HepG2 (cell line): ENCODE results near the gene MTFR1L. TPM values are rescaled to one million over a fixed set of nuclear protein-coding genes. Genes with fewer than 3 reads are reported as not detected.

ENCODE experiments used
- ATAC-seq: fragments of 200-7000 bp; cut with Tn5 transposase; 3 replicates; pipeline ENCODE4 v1.9.1; 2020; ENCODE audit warnings: mild to moderate bottlenecking, moderate library complexity
- BruUV-seq: library from RNA; stranded (reverse); fragments of 400-500 nt; replicated peaks from 2 replicates; lab custom pipeline; 2021; lab: Mats Ljungman, UMichigan
- CTCF ChIA-PET: fragments of 300-600 bp; formaldehyde crosslinking; extraction: SDS; loops from one replicate; lab custom pipeline; 2021; ENCODE audit warnings: low total read pairs, inconsistent platforms, low intra/inter-chr PET ratio; lab: Yijun Ruan, JAX
- POLR2A ChIA-PET: fragments of 350-600 bp; sonication (Branson Sonifier 250); formaldehyde crosslinking; loops from one replicate; lab custom pipeline; 2020; ENCODE audit warnings: antibody characterized with exemption, inconsistent platforms; lab: Yijun Ruan, JAX
- DNase-seq: peaks from one replicate; pipeline ENCODE4 v3.0.0-alpha.2; 2015; ENCODE audit warnings: low spot score
- FAIRE-seq: peaks from 3 replicates; lab custom pipeline; 2011; peaks lifted over from hg19 to GRCh38; lab: Jason Lieb, UNC
- H2AFZ ChIP-seq: one replicate; pipeline ENCODE4 v1.6.1; 2011; ENCODE audit warnings: low read length, inconsistent platforms
- H3K27ac ChIP-seq: fragments of 300-600 bp; 3 replicates; pipeline ENCODE4 v1.8.0; 2011; ENCODE audit warnings: mixed run types, mild to moderate bottlenecking, mixed read lengths, low read length, inconsistent platforms; ENCODE audit not compliant: insufficient read depth; ENCODE audit errors: extremely low read length
- H3K27me3 ChIP-seq, 2 experiments: fragments of 200-600 bp in 1 of 2; 2 replicates in 1 of 2; 3 replicates in 1 of 2; pipeline versions ENCODE4 v1.6.0 to v1.8.0; 2011; ENCODE audit warnings: low read length in 2 of 2, mild to moderate bottlenecking in 2 of 2, moderate library complexity in 2 of 2, inconsistent platforms in 1 of 2; ENCODE audit not compliant: insufficient read depth in 2 of 2, control insufficient read depth in 1 of 2
- H3K36me3 ChIP-seq, 2 experiments: fragments of 200-600 bp in 1 of 2; replicated peaks in 1 of 2; 2 replicates in 1 of 2; 3 replicates in 1 of 2; pipeline versions ENCODE4 v1.5.1 to v1.8.0; 2011; ENCODE audit warnings: low read length in 2 of 2, inconsistent platforms in 1 of 2; ENCODE audit not compliant: insufficient read depth in 2 of 2, control insufficient read depth in 1 of 2
- H3K4me1 ChIP-seq: 2 replicates; pipeline ENCODE4 v1.5.1; 2012; ENCODE audit warnings: low read length, inconsistent platforms; ENCODE audit not compliant: insufficient read depth
- H3K4me2 ChIP-seq: 2 replicates; pipeline ENCODE4 v1.6.0; 2011; ENCODE audit warnings: low read depth, low read length, inconsistent platforms
- H3K4me3 ChIP-seq, 3 experiments: fragments of 200-600 bp in 1 of 3; sonication (generic), shearing (Covaris generic) in 1 of 3; replicated peaks in 1 of 3; 2 replicates each; pipeline ENCODE4 v1.5.1; 2011 to 2016; ENCODE audit warnings: low read length in 3 of 3, inconsistent platforms in 2 of 3, low read depth in 2 of 3, mild to moderate bottlenecking in 2 of 3, control low read depth in 1 of 3, mixed read lengths in 1 of 3; ENCODE audit not compliant: insufficient read depth in 1 of 3
- H3K79me2 ChIP-seq: one replicate; pipeline ENCODE4 v1.6.1; 2011; ENCODE audit warnings: low read length, inconsistent platforms; ENCODE audit not compliant: insufficient read depth
- H3K9ac ChIP-seq: 2 replicates; pipeline ENCODE4 v1.6.0; 2011; ENCODE audit warnings: mild to moderate bottlenecking, low read depth, low read length, inconsistent platforms; ENCODE audit not compliant: insufficient read depth
- H3K9me3 ChIP-seq: 2 replicates; pipeline ENCODE4 v1.5.1; 2012; ENCODE audit warnings: mild to moderate bottlenecking, low read length
- H4K20me1 ChIP-seq: 2 replicates; pipeline ENCODE4 v1.6.0; 2011; ENCODE audit warnings: inconsistent platforms, mild to moderate bottlenecking, low read length, moderate library complexity; ENCODE audit not compliant: insufficient read depth
- ADNP ChIP-seq: sonication (generic); formaldehyde crosslinking; IDR thresholded peaks from 2 replicates; pipeline ENCODE4 v1.4.0; 2020; ENCODE audit warnings: missing genetic modification reagents
- MBD4 ChIP-seq: IDR thresholded peaks from 2 replicates; pipeline ENCODE4 v1.6.1; 2012; ENCODE audit warnings: low read length, inconsistent platforms, borderline replicate concordance
- MEIS1 ChIP-seq: sonication (generic); formaldehyde crosslinking; IDR thresholded peaks from 2 replicates; pipeline ENCODE4 v1.9.0; 2021; ENCODE audit warnings: mild to moderate bottlenecking, missing genetic modification reagents, moderate library complexity, borderline replicate concordance
- MLLT10 ChIP-seq: sonication (generic); formaldehyde crosslinking; IDR thresholded peaks from 2 replicates; pipeline ENCODE4 v1.4.0; 2020; ENCODE audit warnings: missing genetic modification reagents
- NR2F1 ChIP-seq, 2 experiments: fragments of 450-650 bp in 1 of 2; formaldehyde crosslinking in 1 of 2; IDR thresholded peaks; 2 replicates each; pipeline versions ENCODE4 v1.5.0 to v1.6.1; 2016 to 2020; ENCODE audit warnings: mild to moderate bottlenecking in 1 of 2, missing compliant biosample characterization in 1 of 2, missing genetic modification reagents in 1 of 2, moderate library complexity in 1 of 2
- PAF1 ChIP-seq: IDR thresholded peaks from 2 replicates; pipeline ENCODE4 v1.6.1; 2016; ENCODE audit warnings: missing genetic modification reagents, missing compliant biosample characterization
- SETDB1 ChIP-seq: sonication (generic); formaldehyde crosslinking; IDR thresholded peaks from 2 replicates; pipeline ENCODE4 v1.5.1; 2020; ENCODE audit warnings: missing genetic modification reagents, mild to moderate bottlenecking, borderline replicate concordance
- SIX1 ChIP-seq: sonication (generic); formaldehyde crosslinking; IDR thresholded peaks from 2 replicates; pipeline ENCODE4 v1.4.0; 2020; ENCODE audit warnings: missing genetic modification reagents, borderline replicate concordance
- ZMYM4 ChIP-seq: sonication (generic); formaldehyde crosslinking; IDR thresholded peaks from 2 replicates; pipeline ENCODE4 v1.8.1; 2023; ENCODE audit warnings: mild to moderate bottlenecking, missing genetic modification reagents
- ZNF235 ChIP-seq: sonication (generic); formaldehyde crosslinking; IDR thresholded peaks from 2 replicates; pipeline ENCODE4 v1.8.1; 2023; ENCODE audit warnings: mild to moderate bottlenecking, missing genetic modification reagents, borderline replicate concordance
- ZNF263 ChIP-seq: sonication (generic); formaldehyde crosslinking; IDR thresholded peaks from 2 replicates; pipeline ENCODE4 v1.4.0; 2020; ENCODE audit warnings: missing genetic modification reagents
- ZNF501 ChIP-seq: sonication (generic); formaldehyde crosslinking; IDR thresholded peaks from 2 replicates; pipeline ENCODE4 v1.5.1; 2020; ENCODE audit warnings: mild to moderate bottlenecking, moderate library complexity, missing genetic modification reagents
- ZNF709 ChIP-seq: sonication (generic); formaldehyde crosslinking; IDR thresholded peaks from 2 replicates; pipeline ENCODE4 v1.5.0; 2020; ENCODE audit warnings: mild to moderate bottlenecking, missing genetic modification reagents
- ZNF839 ChIP-seq: sonication (generic); formaldehyde crosslinking; IDR thresholded peaks from 2 replicates; pipeline ENCODE4 v1.4.0; 2020; ENCODE audit warnings: missing genetic modification reagents, mild to moderate bottlenecking, borderline replicate concordance
- ZNF841 ChIP-seq: sonication (generic); formaldehyde crosslinking; IDR thresholded peaks from 2 replicates; pipeline ENCODE4 v1.8.1; 2023; ENCODE audit warnings: missing genetic modification reagents, borderline replicate concordance
- WGBS: methylation state at CpG from one replicate; pipeline ENCODE4 v1.1.6; 2017; ENCODE audit warnings: low lambda C conversion rate; 5-methylcytosine and 5-hydroxymethylcytosine counted together
- in situ Hi-C: cut with HindIII; loops from 2 replicates; pipeline ENCODE4 v1.10.0; 2017; ENCODE audit warnings: low pct_unique_long_range_greater_than_20kb; ENCODE audit not compliant: extremely low pct_ligation_motif_present
- intact Hi-C: fragments of 100-400 bp; cut with micrococcal nuclease; formaldehyde crosslinking; loops from one replicate; pipeline ENCODE4 v1.10.0; 2022; ENCODE audit not compliant: unreplicated experiment
- polyA plus RNA-seq, 8 experiments: library from polyadenylated mRNA; depleted of rRNA in 3 of 8; stranded (reverse) in 7 of 8; unstranded in 1 of 8; fragments of >200 nt; fragmentation: Illumina TruSeq in 4 of 8; extraction: Trizol in 4 of 8; gene quantifications; 2 replicates each; pipeline versions ENCODE4 v1.2.1 to v1.2.3, GENCODE V29; 2011 to 2016; ENCODE audit warnings: low read depth in 4 of 8, missing spikeins in 1 of 8, mixed read lengths in 1 of 8; ENCODE audit not compliant: insufficient read depth in 1 of 8
- total RNA-seq, 5 experiments: library from RNA; depleted of rRNA; stranded (reverse); fragments of >200 nt; fragmentation: Illumina TruSeq; extraction: Trizol; gene quantifications; 2 replicates each; pipeline ENCODE4 v1.2.3, GENCODE V29; 2016; ENCODE audit warnings: low read depth in 1 of 5
- TF ChIP-seq, protein P1 (sequence below): sonication (generic); formaldehyde crosslinking; IDR thresholded peaks from 2 replicates; pipeline ENCODE4 v1.8.0; 2022; ENCODE audit warnings: missing genetic modification reagents, low read depth, mild to moderate bottlenecking, borderline replicate concordance
- TF ChIP-seq, protein P2 (sequence below): sonication (generic); formaldehyde crosslinking; IDR thresholded peaks from 2 replicates; pipeline ENCODE4 v1.4.0; 2020; ENCODE audit warnings: missing genetic modification reagents
- TF ChIP-seq, protein P3 (sequence below): sonication (generic); formaldehyde crosslinking; IDR thresholded peaks from 2 replicates; pipeline ENCODE4 v1.5.0; 2020; ENCODE audit warnings: missing genetic modification reagents, mild to moderate bottlenecking, borderline replicate concordance

Gene MTFR1L
- total and polyA plus RNA-seq, 2 of the 13 experiments (the other 11 are each of a cell fraction or from before 2014, with no cell fraction given) = 38.0 to 55.7 TPM

DNA sequence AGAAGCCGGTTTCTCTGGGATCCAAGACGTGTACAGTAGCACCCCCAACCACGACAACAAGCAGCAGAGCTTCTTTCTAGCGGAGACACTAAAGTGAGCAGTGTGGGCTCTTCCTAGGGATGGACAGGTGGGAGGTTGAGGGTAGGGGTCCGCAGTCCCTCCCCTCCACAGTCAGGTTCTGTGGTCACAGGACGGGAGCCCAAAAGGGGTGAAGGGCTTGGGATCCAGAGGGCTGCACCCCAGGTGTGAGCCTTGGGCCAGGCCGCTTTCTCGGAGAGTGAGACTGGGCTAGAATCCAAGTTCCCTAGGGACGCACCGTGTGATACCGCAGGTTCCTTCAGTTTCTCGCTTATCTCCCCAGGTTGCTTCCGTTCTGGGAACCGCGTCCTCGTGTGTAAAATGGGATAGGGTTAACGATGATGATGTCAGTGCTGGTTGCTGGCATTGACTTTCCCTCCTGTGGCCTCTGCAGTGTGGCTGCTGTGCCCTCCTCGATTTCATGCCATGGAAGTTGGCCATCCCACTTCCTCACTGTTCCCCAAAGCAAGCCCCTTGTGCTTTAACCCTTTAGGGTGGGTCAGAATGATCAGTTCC is 37.0 kb upstream of the MTFR1L start:
- Histone ChIP-seq H3K27me3 (peaks cover 0 to 31% of the 10 kb centered on the region in 2 experiments; a peak in 3 of 5 replicates), H3K9ac (no peak overlapping the region), H3K9me3 (no peaks in the 10 kb centered on the region), H3K4me1 (peaks cover 24% of the 10 kb centered on the region), H3K27ac (no peak overlapping the region), H3K4me2 (no peak overlapping the region), H3K79me2 (no peaks in the 10 kb centered on the region), H3K4me3 (no peak overlapping the region), H4K20me1 (no peaks in the 10 kb centered on the region), H2AFZ (no peak overlapping the region), H3K36me3 (no peaks in the 10 kb centered on the region)
- BruUV-seq = no TSS peak
- CTCF ChIA-PET = no interaction called here
- in situ Hi-C loops = no loop called here
- FAIRE-seq (no peak), ATAC-seq (no peak), DNase-seq (no peak)
- POLR2A ChIA-PET = no interaction called here
- no peak for TF ChIP-seq ADNP (CRISPR knock-in tag)
- no peak for TF ChIP-seq SIX1 (CRISPR knock-in tag)
- TF ChIP-seq ZNF501 (CRISPR knock-in tag) = no peak
- TF ChIP-seq ZNF839 = no peak
- TF ChIP-seq, protein P1, sequence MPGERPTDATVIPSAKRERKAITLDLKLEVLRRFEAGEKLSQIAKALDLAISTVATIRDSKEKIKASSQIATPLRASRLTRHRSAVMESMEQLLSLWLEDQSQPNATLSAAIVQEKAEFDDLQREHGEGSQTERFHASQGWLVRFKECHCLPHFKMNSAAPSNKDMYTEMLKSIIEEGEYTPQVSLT = no peak
- no peak for TF ChIP-seq ZNF841 (CRISPR knock-in tag)
- no peak for TF ChIP-seq MEIS1 (CRISPR knock-in tag)
- TF ChIP-seq, protein P2, sequence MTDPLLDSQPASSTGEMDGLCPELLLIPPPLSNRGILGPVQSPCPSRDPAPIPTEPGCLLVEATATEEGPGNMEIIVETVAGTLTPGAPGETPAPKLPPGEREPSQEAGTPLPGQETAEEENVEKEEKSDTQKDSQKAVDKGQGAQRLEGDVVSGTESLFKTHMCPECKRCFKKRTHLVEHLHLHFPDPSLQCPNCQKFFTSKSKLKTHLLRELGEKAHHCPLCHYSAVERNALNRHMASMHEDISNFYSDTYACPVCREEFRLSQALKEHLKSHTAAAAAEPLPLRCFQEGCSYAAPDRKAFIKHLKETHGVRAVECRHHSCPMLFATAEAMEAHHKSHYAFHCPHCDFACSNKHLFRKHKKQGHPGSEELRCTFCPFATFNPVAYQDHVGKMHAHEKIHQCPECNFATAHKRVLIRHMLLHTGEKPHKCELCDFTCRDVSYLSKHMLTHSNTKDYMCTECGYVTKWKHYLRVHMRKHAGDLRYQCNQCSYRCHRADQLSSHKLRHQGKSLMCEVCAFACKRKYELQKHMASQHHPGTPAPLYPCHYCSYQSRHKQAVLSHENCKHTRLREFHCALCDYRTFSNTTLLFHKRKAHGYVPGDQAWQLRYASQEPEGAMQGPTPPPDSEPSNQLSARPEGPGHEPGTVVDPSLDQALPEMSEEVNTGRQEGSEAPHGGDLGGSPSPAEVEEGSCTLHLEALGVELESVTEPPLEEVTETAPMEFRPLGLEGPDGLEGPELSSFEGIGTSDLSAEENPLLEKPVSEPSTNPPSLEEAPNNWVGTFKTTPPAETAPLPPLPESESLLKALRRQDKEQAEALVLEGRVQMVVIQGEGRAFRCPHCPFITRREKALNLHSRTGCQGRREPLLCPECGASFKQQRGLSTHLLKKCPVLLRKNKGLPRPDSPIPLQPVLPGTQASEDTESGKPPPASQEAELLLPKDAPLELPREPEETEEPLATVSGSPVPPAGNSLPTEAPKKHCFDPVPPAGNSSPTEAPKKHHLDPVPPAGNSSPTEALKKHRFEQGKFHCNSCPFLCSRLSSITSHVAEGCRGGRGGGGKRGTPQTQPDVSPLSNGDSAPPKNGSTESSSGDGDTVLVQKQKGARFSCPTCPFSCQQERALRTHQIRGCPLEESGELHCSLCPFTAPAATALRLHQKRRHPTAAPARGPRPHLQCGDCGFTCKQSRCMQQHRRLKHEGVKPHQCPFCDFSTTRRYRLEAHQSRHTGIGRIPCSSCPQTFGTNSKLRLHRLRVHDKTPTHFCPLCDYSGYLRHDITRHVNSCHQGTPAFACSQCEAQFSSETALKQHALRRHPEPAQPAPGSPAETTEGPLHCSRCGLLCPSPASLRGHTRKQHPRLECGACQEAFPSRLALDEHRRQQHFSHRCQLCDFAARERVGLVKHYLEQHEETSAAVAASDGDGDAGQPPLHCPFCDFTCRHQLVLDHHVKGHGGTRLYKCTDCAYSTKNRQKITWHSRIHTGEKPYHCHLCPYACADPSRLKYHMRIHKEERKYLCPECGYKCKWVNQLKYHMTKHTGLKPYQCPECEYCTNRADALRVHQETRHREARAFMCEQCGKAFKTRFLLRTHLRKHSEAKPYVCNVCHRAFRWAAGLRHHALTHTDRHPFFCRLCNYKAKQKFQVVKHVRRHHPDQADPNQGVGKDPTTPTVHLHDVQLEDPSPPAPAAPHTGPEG (CRISPR knock-in tag) = no peak
- TF ChIP-seq ZMYM4 (CRISPR knock-in tag) = no peak
- TF ChIP-seq ZNF235 (CRISPR knock-in tag) = no peak
- no peak for TF ChIP-seq MLLT10 (CRISPR knock-in tag)
- TF ChIP-seq, protein P3, sequence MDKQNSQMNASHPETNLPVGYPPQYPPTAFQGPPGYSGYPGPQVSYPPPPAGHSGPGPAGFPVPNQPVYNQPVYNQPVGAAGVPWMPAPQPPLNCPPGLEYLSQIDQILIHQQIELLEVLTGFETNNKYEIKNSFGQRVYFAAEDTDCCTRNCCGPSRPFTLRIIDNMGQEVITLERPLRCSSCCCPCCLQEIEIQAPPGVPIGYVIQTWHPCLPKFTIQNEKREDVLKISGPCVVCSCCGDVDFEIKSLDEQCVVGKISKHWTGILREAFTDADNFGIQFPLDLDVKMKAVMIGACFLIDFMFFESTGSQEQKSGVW = no peak
- TF ChIP-seq ZNF263 = no peak
- TF ChIP-seq MBD4 = no peak
- TF ChIP-seq PAF1 = no peak
- TF ChIP-seq SETDB1 (CRISPR knock-in tag) = no peak
- no peak for TF ChIP-seq ZNF709
- no peak for TF ChIP-seq NR2F1 (CRISPR knock-in tag; IDR thresholded peaks at IDR 0.05)
- intact Hi-C loops = no loop called here
- 61% methylated on average over 14 of the region's 18 CpGs for WGBS
